Measurements from ENCODE around the gene MIPOL1. TPM values are rescaled to one million over a fixed set of nuclear protein-coding genes. Genes with fewer than 3 reads are reported as not detected.

Gene MIPOL1
- total RNA-seq, 2 experiments from 2014 or later, result not detected

DNA sequence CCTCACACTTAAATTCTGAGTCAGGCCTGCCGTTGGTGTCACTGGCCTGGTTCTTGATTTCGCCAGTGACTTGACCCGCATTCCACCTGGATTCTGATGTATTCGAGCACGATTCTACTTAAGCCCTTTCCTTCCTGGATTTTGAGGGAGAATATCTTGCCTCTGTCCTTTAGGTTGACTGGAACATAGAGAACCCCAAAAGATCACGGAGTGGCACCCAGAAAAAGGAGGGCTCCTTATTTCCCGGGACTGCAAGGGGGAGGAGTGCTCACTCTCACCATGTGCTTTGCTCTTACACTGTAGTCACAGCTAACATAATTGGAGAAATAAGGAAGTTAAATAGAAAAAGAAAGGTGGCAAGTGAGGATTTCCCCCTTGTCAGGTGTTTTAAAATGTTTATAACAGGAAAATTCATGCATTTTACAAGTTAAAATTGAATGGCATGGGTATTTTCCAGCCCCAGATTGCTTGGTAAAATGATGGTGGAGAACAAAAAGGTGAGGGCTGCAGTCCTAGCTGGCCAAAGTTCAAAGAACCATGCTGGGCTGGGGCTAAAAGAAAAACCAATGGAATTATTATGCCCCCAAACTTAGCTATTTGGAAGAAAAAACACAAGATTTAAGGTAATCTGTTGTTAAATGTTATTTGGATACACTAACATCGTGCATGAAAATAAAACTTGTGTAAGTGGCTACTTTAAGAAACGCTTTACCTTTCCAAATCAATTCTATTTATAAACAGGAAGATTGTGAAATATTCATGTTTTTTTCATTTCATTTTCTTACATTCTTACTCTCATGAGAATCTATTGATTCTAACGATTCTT is 388.4 kb downstream of the MIPOL1 start:
- H3K27ac Mint-ChIP-seq, result no peak overlapping the region
- no peak overlapping the region for H3K4me3 Mint-ChIP-seq
- peaks cover 79% of the 10 kb centered on the region for H3K27me3 Mint-ChIP-seq
- H3K9me3 Mint-ChIP-seq, result peaks cover 15% of the 10 kb centered on the region
- H3K4me1 Mint-ChIP-seq, result no peaks in the 10 kb centered on the region
- H3K36me3 Mint-ChIP-seq, result peaks cover 2% of the 10 kb centered on the region
- DNase-seq, result no peak

DNA sequence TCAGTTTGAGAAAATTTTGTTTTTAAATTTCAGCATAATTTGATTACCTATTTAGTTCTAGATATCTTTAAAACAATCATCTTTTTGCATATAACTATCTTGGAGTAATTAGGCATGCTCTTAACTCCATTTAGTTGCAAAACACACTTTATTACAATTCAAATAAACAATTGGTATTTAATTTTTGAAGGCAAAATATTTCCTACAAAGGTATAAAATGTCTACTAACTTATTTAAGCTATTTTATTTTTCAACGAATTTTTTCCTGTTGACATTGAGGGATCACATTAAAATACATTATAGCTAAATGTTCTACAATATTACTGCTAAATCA is 389.0 kb downstream of the MIPOL1 start:
- H3K27me3 Mint-ChIP-seq, result peaks cover 79% of the 10 kb centered on the region

DNA sequence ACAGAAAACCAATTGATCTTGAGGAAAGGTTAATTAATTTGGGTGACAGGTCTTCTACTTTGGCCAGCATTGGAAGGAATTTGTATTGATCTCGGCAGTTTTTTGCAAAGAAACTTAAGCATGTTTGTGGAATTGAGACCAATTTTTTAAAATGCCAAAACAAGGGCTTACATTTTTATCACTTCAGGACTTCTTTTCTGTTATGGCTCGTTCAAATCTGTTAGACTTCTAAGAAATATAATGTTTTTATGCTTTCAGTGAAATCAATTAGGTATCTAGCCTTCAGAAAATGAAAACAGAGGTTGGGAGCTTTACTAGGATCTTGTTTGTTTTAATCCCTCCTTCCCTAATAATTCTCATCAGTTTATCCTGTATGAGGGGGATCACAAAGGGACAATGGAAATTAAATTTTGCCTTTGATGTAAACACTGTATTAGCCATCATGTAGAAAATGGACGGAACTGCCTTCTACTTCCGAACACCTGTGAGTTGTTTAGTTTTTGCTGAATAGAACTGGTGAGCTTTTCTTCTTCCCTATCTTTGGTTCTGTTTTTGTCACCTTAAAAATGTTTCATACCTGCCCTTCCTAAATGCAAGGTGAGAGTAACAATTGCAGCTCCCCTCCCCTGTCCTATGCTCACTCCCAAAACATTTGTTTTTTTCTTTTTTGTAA is 389.5 kb downstream of the MIPOL1 start:
- Mint-ChIP-seq H3K9me3 (peaks cover 15% of the 10 kb centered on the region), H3K4me3 (no peak overlapping the region), H3K4me1 (no peaks in the 10 kb centered on the region), H3K36me3 (peaks cover 5% of the 10 kb centered on the region), H3K27me3 (peaks cover 84% of the 10 kb centered on the region), H3K27ac (no peak overlapping the region)
- no peak for DNase-seq

More for the DNA sequence above, 389.0 kb downstream of the MIPOL1 start:
- Mint-ChIP-seq H3K27ac (no peak overlapping the region), H3K9me3 (peaks cover 15% of the 10 kb centered on the region), H3K36me3 (peaks cover 5% of the 10 kb centered on the region), H3K4me1 (no peaks in the 10 kb centered on the region), H3K4me3 (no peak overlapping the region)
- no peak for DNase-seq

DNA sequence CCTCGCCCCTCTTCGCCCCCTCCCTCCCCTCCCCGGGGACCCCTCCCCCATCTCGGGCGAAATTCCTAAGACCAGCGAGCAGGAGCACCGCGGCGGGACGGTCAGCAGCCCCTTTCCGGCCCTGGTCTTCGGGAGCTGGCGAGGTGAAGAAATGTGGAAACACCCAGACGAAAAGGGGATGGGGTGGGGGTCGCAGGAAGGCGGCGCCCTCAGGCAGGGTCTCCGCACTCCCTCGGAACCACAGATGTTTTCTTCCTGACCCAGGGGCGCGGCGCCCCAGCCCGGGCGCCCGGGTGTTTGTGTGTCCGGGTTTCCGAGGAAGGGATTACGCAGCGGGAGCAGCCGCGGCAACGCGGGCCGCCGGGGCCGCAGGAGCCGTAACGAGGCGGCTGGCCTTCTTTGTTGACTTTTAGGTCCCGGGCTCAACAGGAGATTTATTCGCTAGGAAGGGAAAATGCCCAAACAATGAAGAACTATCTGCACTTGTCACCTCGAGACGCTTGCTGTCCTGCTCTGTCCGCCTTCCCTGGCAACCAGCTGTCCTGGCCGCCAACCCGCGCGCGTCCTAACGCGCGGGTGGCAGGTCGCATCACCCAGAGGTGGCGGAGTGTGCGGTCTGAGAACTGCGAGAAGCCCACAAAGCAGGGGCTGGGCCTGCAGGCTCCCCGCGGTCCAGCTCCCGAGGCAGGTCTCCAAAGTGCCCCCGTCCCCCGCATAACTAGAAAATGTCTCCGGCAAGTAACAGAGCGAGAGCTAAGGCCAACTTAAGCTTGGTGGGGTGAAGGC is 390.3 kb downstream of the MIPOL1 start:
- H3K27me3 Mint-ChIP-seq, result peaks cover 86% of the 10 kb centered on the region
- peaks cover 18% of the 10 kb centered on the region for H3K9me3 Mint-ChIP-seq
- H3K36me3 Mint-ChIP-seq, result peaks cover 11% of the 10 kb centered on the region
- H3K4me3 Mint-ChIP-seq, result no peak overlapping the region
- no peaks in the 10 kb centered on the region for H3K4me1 Mint-ChIP-seq
- H3K27ac Mint-ChIP-seq, result no peak overlapping the region
- no peak for DNase-seq

DNA sequence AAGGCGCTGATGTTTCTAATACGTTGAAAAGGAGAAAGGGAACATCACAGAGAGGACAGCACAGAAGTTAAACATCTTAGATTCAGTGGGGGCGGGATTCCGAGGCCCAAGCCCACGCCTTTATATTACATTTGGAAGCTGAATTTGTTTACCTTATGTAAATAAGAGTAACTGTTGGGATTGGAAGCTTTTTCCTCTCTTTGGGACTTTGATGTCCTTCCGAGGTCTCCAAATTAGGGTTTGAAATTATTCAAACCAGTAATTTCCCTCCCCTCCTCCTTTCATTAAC is 390.9 kb downstream of the MIPOL1 start:
- no peak for DNase-seq
- H3K27me3 Mint-ChIP-seq, result peaks cover 86% of the 10 kb centered on the region
- H3K9me3 Mint-ChIP-seq, result peaks cover 18% of the 10 kb centered on the region
- H3K27ac Mint-ChIP-seq, result no peak overlapping the region
- H3K4me1 Mint-ChIP-seq, result no peaks in the 10 kb centered on the region
- peaks cover 11% of the 10 kb centered on the region for H3K36me3 Mint-ChIP-seq
- no peak overlapping the region for H3K4me3 Mint-ChIP-seq

DNA sequence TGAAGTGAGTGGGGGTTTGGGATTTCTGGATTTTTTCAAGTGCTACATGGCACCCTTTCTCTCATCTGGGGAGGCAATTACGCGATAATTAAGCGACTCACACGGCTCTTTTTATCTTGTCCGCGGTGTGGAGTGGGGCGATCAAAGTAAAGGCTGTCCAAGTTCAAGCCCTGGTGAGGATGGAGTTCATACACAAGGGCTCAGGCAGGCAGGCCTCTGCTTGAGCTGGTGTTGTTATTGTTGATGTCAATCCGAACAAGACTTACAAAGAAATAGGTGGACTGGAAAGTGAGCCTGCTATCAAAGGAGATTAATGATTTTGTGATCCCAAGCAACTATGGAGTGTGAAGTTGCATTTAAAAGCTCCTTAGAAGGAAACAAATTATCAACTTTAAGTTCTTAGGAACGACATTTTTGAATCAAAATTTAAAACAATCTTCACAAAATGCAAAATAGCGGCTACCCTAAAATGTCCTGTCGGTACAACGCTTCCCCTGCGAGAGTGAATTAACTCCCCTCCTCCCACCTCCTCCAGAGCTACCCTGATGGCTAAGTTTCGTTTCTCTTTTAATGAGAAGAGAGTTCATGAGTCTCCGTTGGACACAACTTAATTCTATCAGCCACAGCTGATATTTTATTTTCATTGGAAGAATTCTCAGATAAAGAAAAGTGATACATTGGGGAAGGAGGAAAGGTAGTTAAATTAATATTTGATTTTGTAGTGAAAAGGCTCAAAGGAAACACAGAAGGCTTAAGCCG is 391.4 kb downstream of the MIPOL1 start:
- Mint-ChIP-seq H3K9me3 (peaks cover 18% of the 10 kb centered on the region), H3K27me3 (peaks cover 91% of the 10 kb centered on the region), H3K27ac (no peak overlapping the region), H3K36me3 (peaks cover 13% of the 10 kb centered on the region), H3K4me1 (peaks cover 1% of the 10 kb centered on the region), H3K4me3 (no peak overlapping the region)
- no peak for DNase-seq

DNA sequence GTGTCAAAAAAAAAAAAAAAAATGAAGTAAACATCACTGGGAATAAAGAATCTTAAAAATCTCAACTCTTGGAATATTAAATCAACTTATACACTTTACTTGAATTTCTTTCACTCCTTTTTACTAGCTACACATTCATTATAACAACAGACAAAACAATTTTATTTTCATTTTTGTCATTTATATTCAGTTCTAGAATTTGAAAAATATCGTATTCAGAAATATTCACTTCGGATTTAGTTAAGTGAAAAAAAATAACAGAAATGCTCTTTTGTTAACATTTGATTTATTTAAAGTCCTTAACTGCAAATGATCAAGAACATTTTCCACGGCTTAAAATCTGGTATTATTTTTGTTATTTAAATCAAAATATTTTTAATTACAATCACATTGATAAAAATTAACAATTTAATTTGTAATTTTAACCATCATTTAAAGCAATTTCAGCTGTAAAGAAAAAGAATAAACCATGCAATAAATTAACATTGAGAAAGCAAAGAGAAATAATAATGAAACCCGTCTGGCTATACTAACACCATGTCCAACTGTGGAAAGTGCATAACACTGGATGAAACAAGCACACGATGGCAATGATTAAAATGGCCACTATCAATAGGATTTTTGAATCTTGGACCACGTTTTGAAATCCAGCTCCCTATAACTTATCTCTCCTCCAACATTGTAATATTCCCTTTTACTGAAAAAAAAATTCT is 392.1 kb downstream of the MIPOL1 start:
- no peak overlapping the region for H3K4me3 Mint-ChIP-seq
- peaks cover 15% of the 10 kb centered on the region for H3K36me3 Mint-ChIP-seq
- peaks cover 18% of the 10 kb centered on the region for H3K9me3 Mint-ChIP-seq
- H3K4me1 Mint-ChIP-seq, result peaks cover 3% of the 10 kb centered on the region
- peaks cover 93% of the 10 kb centered on the region for H3K27me3 Mint-ChIP-seq
- no peak for DNase-seq
- H3K27ac Mint-ChIP-seq, result no peak overlapping the region

DNA sequence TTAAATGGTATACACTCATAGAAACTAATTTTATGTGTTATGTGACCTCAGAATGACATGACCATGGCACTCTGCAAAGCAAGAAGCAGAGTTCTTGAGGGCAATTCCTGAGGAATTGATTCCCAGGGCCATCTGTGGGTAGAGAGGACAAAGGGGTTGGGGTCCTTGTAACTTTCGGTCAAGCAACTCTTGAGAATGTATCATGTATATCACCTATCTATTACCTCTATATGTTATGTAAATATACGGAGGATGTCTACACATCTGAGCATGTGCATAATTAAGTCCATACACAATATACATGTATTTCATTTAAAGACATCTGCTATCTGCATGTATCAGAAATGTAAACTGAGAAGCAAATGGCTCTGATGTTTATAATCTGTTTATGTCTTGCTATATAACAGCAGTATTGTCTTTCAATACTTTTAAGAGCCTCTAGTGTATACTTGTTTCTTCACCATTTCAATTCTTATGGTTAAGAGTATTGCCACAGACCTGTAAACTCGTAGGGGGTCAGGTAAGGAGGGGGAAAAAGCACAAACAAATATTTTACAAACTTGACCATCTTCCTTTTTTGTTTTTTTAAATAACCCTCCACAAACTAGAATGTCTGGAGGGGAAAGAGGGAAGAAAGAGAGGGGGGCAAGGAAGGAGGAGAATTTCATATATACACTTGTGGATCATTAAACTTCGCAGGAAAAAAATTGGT is 392.8 kb downstream of the MIPOL1 start:
- H3K27ac Mint-ChIP-seq, result peak overlapping the region; percentile 71
- DNase-seq, result no peak
- no peak overlapping the region for H3K4me3 Mint-ChIP-seq
- H3K9me3 Mint-ChIP-seq, result peaks cover 19% of the 10 kb centered on the region
- H3K27me3 Mint-ChIP-seq, result peaks cover 88% of the 10 kb centered on the region
- H3K36me3 Mint-ChIP-seq, result peaks cover 15% of the 10 kb centered on the region
- H3K4me1 Mint-ChIP-seq, result peaks cover 4% of the 10 kb centered on the region

DNA sequence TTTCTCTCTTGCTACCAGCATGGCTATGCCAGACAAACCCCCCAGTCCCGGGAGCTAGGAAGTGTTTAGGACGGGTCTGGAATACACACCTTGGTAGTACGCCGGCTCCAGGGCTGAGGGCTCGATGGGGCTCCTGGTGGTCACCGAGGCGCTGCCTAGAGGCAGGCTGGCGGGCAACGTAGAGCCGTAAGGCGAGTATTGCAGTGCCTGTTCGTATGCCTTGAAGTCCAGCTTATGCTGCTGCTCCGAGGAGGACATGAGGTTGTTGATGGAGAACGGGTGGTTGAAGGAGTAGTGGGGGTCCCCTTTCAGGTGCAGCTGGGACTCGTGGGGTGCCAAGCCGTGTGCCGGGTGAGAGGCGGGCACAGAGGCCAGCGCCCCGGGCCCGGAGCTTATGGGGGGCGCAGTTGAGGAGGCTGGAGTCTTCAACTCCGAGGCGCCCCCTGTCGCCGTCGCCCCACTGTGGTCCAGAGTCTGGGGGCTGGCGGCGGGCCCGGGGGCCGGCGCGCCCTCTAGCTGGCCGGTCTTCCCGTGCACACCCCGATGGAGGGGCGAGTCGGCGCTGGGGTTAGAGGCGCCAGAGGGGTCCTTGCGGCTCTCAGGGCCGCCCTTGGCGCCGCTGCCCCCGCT is 393.7 kb downstream of the MIPOL1 start:
- H3K27me3 Mint-ChIP-seq, result peaks cover 88% of the 10 kb centered on the region
- H3K4me1 Mint-ChIP-seq, result peaks cover 10% of the 10 kb centered on the region
- no peak overlapping the region for H3K4me3 Mint-ChIP-seq
- peaks cover 23% of the 10 kb centered on the region for H3K9me3 Mint-ChIP-seq
- DNase-seq, result no peak
- H3K27ac Mint-ChIP-seq, result peak overlapping the region; percentile 43
- H3K36me3 Mint-ChIP-seq, result peaks cover 22% of the 10 kb centered on the region

DNA sequence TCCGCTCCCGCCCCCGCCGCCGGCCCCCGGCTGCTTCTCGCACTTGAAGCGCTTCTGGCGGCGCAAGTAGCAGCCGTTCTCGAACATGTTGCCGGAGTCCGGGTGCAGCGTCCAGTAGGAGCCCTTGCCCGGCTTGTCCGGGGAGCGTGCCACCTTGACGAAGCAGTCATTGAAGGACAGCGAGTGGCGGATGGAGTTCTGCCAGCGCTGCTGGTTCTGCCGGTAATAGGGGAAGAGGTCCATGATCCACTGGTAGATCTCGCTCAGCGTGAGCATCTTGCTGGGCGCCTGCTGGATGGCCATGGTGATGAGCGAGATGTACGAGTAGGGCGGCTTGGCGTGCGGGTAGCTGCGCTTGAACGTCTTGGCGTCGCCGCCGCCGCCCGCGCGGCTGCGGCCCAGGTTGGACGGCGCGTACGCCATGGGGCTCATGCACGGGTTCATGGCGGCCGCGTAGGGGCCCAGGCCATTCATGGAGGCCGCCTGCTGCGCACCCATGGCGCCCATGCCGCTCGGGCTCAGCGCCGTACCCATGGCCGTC is 394.3 kb downstream of the MIPOL1 start:
- Mint-ChIP-seq H3K4me3 (no peak overlapping the region), H3K36me3 (peaks cover 22% of the 10 kb centered on the region), H3K4me1 (peaks cover 10% of the 10 kb centered on the region), H3K9me3 (peaks cover 24% of the 10 kb centered on the region), H3K27me3 (peaks cover 88% of the 10 kb centered on the region), H3K27ac (no peak overlapping the region)
- DNase-seq, result no peak

DNA sequence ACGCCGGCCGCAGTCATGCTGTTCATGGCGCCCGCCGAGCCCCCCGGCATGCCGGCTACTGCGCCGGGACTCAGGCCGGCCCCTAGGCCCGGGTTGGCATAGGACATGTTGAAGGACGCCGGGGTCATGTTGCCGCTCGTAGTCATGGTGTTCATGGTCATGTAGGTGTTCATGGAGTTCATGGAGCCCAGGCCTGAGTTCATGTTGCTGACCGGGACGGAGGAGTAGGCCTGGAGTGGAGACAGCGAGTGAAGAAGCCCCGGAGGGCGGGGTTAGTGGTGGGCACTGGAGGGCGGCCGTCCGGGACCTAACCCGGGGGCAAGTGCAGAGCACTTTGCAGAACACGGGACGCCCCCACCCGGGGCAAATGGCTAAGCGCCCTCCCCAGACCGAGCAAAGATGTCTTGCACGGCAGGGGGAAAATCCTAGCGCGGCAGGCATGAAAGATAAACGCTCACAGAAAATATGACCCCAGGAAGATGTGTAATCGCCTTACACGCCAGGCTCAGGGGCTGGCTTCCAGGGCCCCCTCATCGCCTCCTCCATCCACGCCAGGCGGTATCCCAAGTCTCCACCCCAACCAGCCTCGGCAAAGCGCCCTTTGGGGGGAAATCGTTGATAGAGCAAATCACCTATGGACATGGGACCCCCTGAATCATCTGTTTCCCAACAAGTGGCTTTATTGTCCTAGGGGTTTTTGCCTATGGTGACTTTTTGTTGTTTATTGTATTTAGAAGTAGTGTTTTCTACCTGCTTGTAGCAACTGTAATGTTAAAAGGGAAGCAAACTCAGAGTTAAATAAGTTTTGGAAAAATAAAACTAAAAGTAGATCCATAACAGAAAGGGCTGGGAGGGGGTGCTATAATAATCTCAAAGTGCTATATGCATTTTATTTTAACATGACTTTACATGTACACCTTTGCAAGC is 395.0 kb downstream of the MIPOL1 start:
- no peak overlapping the region for H3K27ac Mint-ChIP-seq
- peaks cover 24% of the 10 kb centered on the region for H3K36me3 Mint-ChIP-seq
- H3K4me1 Mint-ChIP-seq, result peaks cover 10% of the 10 kb centered on the region

DNA sequence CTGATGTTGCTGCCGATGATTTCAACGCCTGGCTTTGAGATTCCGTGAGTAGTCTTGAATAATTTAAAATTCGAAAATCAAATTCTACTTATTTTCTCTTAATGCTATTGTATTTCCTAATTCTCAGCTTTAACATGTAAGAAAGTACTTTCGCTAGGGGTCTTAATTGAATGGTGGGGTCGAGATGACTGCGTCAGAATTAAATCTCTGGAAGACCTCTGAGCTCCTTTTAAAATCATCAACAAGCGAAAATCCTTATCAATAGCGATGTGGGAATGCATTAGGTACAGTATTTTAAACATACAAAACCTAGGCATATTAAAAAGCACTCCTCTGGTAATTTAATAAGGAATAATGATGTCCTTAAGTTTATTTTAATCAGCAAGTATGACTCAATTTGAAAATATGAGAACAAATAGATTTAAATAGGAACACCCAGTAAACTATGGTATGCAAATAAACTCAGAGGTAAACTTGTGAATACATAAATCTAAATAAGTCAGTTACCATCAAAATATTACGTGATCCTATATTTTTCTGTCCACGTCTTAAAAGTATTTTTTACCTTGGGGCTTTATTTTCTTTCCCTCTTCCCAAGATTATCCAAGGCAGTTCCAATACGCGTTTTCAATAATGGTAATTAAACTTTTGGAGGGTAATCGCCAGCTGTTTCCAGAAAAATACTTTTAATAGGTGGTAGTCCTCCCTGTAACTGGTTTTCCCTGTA is 395.9 kb downstream of the MIPOL1 start:
- DNase-seq, result no peak
- Mint-ChIP-seq H3K9me3 (peaks cover 18% of the 10 kb centered on the region), H3K27me3 (peaks cover 91% of the 10 kb centered on the region), H3K27ac (peak overlapping the region; percentile 31), H3K4me3 (no peak overlapping the region), H3K4me1 (peaks cover 13% of the 10 kb centered on the region), H3K36me3 (peaks cover 24% of the 10 kb centered on the region)

More for the DNA sequence above, 395.0 kb downstream of the MIPOL1 start:
- Mint-ChIP-seq H3K4me3 (no peak overlapping the region), H3K27me3 (peaks cover 88% of the 10 kb centered on the region), H3K9me3 (peaks cover 21% of the 10 kb centered on the region)
- no peak for DNase-seq

Measured in activated naive CD8-positive, alpha-beta T cell treated with anti-CD3 and anti-CD28 coated beads for 36 hours (primary cell).